GM19099 (cell line): ENCODE data around the gene MEDAG.

ENCODE experiments used
- POLR2A ChIP-seq: IDR thresholded peaks from 3 replicates; pipeline ENCODE4 v1.6.1; 2011; ENCODE audit warnings: low read depth; ENCODE audit not compliant: insufficient read length; ENCODE audit errors: extremely low read depth

MEDAG gene

DNA sequence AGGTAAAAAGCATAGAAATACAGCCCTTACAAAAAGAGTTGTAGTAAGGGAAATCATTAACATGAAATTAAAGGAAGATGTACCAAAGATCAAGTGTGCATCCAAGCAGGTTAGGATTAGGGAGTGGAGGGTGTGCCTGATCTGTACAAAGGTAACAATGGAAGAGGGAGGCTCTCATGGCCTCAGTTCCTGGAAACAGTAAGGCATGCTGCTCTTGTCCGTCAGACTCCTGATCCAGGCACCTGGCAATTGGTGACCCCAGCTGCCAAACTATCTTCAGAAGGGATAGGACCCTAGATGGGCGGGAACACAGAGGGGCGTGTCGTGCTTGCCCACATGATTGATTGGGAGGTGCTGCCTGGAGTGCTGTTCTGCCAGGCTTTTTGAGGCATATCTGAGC is 30.9 kb downstream of the MEDAG start:
- no peak for TF ChIP-seq POLR2A

DNA sequence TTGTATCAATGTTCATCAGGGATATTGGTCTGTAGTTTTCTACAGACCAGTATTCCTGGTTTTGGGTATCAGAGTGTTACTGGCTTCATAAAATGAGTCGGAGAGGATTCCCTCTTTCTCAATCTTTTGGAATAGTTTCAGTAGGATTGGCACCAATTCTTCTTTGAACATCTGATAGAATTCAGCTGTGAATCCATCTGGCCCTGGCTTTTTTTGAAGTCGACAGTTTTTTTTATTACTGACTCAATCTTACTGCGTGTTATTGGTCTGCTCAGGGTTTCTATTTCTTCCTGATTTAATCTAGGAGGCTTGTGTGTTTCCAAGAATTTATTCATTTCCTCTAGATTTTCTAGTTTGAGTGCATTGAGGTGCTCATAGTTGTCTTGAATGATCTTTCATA is 37.8 kb downstream of the MEDAG start:
- TF ChIP-seq POLR2A, result no peak

- no peak for TF ChIP-seq POLR2A
Observed at GRCh38 chr13:30957258-30957943, 51.3 kb downstream of the MEDAG start.

GRCh38 chr13:30959678-30960077 is 53.6 kb downstream of the MEDAG start:
- TF ChIP-seq POLR2A, result no peak

DNA sequence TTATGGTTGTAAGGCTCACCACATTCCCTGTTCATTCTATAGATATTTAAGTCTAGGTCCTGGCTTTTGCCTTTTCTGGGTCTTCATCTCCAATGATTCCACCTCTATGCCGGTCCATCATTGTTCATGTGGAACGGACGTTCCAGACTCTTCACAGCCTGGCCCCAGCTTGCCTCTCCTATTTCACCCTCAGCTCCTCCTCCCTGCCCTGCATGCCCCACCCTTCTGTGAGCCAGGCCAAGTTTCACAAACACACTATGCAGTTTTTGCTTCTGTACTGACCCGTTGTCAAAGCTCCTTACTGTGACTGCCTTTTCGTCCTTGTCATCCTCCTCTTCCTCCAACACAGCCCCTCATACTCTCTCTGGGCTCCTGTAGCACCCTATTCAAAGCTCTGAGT is 57.7 kb downstream of the MEDAG start:
- no peak for TF ChIP-seq POLR2A

GRCh38 chr13:30965380-30965779 is 59.3 kb downstream of the MEDAG start:
- no peak for TF ChIP-seq POLR2A

DNA sequence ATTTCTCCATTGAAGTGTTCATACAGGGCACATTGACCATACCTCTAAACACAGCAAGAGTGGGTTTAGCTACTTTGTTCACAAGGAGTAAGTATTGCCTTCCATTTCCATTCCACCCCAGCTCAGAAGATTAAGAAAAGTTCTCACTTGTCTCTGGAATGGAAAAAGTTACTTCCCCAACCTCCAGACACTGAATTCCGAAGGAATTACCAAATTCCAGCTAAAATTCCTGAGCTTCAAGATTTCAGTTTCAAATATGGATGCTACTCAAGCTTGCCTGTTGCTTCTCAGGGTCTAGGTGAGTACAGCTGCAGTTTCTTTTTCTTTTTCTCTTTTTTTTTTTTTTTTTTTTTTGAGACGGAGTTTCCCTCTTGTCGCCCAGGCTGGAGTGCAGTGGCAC is 60.0 kb downstream of the MEDAG start:
- TF ChIP-seq POLR2A, result no peak

GRCh38 chr13:30968846-30969245 is 62.8 kb downstream of the MEDAG start:
- TF ChIP-seq POLR2A, result no peak

GRCh38 chr13:30971575-30971974 is 65.5 kb downstream of the MEDAG start:
- no peak for TF ChIP-seq POLR2A

DNA sequence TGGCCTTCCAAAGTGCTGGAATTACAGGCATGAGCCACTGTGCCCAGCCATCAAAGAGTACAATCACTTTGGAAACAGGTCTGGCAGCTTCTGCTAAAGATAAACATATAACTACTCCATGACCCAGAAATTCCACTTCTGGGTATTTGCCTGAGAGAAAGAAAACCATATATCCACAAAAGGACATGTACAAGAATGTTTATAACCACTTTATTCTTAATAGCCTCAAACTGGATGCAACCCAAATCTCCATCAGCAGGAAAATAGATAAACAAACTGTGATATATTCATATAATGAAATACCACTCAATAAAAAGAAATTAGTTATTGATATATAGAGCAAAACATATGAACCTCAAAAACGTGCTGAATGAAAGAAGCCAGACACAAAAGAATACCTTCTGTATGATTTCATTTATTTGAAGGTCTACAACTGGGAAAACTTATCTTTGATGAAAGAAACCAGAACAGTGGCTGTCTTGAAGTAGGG is 66.9 kb downstream of the MEDAG start:
- no peak for TF ChIP-seq POLR2A

- TF ChIP-seq POLR2A, result no peak
Observed at GRCh38 chr13:30974350-30974749, 68.3 kb downstream of the MEDAG start.
